C4-2B (cell line): Measurements from ENCODE around the gene B3GALT6.

Source experiments
- ZFX ChIP-seq: fragments of 450-650 bp; IDR thresholded peaks from 2 replicates; pipeline ENCODE4 v1.6.1; 2017
- TF ChIP-seq, protein P1 (sequence below): fragments of 450-650 bp; conservative IDR thresholded peaks from 2 replicates; pipeline ENCODE4 v1.5.1; 2017; ENCODE audit warnings: mild to moderate bottlenecking

DNA sequence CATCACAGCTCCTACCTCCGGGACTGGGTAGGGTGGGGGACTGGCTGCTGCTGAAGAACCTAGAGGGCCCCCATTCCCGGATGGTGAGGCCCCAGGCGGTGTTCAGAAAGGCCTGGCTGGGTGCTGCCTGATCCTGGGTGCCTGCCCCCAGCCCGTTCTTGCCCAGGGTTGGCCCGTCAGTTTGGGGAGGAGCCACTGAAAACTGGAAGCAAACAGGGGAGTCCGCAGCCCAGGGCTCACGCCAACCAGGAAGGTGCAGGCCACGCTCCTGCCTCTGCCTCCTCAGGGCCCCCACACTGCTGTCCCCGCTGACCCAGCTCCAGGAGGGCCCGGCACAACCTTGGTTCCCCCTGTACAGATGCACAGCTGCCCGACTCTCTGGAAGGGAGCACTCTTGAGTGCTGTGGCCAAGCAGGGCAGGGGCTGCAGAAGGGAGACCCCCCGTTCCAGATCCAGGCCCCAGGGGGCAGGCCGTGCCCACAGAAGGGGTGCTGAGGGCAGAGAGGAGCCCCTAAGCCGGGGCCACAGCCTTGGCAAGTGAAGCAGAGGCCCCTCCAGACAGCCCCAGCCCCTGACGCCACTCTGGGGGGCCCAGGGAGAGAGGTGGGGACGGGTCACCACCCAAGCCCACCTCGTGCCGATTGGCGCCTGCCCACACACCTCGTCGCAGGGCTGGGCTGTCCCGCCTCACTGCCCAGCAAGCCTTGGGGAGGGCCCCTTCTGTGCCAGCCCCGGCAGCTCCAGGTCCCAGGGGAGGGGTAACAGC lies 9.0 kb downstream of the B3GALT6 start:
- TF ChIP-seq, protein P1, sequence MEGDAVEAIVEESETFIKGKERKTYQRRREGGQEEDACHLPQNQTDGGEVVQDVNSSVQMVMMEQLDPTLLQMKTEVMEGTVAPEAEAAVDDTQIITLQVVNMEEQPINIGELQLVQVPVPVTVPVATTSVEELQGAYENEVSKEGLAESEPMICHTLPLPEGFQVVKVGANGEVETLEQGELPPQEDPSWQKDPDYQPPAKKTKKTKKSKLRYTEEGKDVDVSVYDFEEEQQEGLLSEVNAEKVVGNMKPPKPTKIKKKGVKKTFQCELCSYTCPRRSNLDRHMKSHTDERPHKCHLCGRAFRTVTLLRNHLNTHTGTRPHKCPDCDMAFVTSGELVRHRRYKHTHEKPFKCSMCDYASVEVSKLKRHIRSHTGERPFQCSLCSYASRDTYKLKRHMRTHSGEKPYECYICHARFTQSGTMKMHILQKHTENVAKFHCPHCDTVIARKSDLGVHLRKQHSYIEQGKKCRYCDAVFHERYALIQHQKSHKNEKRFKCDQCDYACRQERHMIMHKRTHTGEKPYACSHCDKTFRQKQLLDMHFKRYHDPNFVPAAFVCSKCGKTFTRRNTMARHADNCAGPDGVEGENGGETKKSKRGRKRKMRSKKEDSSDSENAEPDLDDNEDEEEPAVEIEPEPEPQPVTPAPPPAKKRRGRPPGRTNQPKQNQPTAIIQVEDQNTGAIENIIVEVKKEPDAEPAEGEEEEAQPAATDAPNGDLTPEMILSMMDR: no peak
- peak; percentile 15; the same call in 1 of the 2 replicates for TF ChIP-seq ZFX
